ENCODE measurements around the gene PRR5.
A peak's percentile ranks its signal among the peaks of the same experiment; 100 is the strongest.

Gene PRR5

GRCh38 chr22:44667829-44668189 lies 34.2 kb upstream of the PRR5 start:
- DNase-seq (ENCODE audit: low read depth), result no peak
- TF ChIP-seq CTCF (conservative IDR thresholded peaks at IDR 0.05; ENCODE audit: control insufficient read depth, insufficient read depth, low read depth, low read length), result no peak
- no peak overlapping the region for H3K4me3 ChIP-seq (ENCODE audit: control insufficient read depth, low read depth, low read length)

GRCh38 chr22:44668190-44668885 lies 33.7 kb upstream of the PRR5 start:
- DNase-seq (ENCODE audit: low read depth), result no peak

GRCh38 chr22:44668886-44669521 lies 33.0 kb upstream of the PRR5 start:
- TF ChIP-seq CTCF (conservative IDR thresholded peaks at IDR 0.05; ENCODE audit: control insufficient read depth, insufficient read depth, low read depth, low read length), result no peak
- H3K4me3 ChIP-seq (ENCODE audit: control insufficient read depth, low read depth, low read length), result peak overlapping the region; percentile 4
- DNase-seq (ENCODE audit: low read depth), result no peak

More at GRCh38 chr22:44668190-44668885, 33.7 kb upstream of the PRR5 start:
- TF ChIP-seq CTCF (conservative IDR thresholded peaks at IDR 0.05; ENCODE audit: control insufficient read depth, insufficient read depth, low read depth, low read length), result no peak
- no peak overlapping the region for H3K4me3 ChIP-seq (ENCODE audit: control insufficient read depth, low read depth, low read length)

- TF ChIP-seq CTCF (conservative IDR thresholded peaks at IDR 0.05; ENCODE audit: control insufficient read depth, insufficient read depth, low read depth, low read length), result peak; percentile 37
- H3K4me3 ChIP-seq (ENCODE audit: control insufficient read depth, low read depth, low read length), result no peak overlapping the region
- peak; percentile 28 for DNase-seq (ENCODE audit: low read depth)
These were observed 32.4 kb upstream of the PRR5 start for GRCh38 chr22:44669561-44669976.

- TF ChIP-seq CTCF (conservative IDR thresholded peaks at IDR 0.05; ENCODE audit: control insufficient read depth, insufficient read depth, low read depth, low read length), result no peak
- no peak overlapping the region for H3K4me3 ChIP-seq (ENCODE audit: control insufficient read depth, low read depth, low read length)
- DNase-seq (ENCODE audit: low read depth), result no peak
These were observed 31.6 kb upstream of the PRR5 start for GRCh38 chr22:44670220-44670988.

GRCh38 chr22:44671742-44672141 lies 30.3 kb upstream of the PRR5 start:
- peak; percentile 57 for DNase-seq (ENCODE audit: low read depth)
- TF ChIP-seq CTCF (conservative IDR thresholded peaks at IDR 0.05; ENCODE audit: control insufficient read depth, insufficient read depth, low read depth, low read length), result no peak
- H3K4me3 ChIP-seq (ENCODE audit: control insufficient read depth, low read depth, low read length), result no peak overlapping the region
